HUES6 (cell line): ENCODE measurements around the gene SLC12A7.

Experiments used
- H3K27ac ChIP-seq: 2 replicates; pipeline ENCODE4 v1.7.0; 2013; ENCODE audit warnings: low read depth, mild to moderate bottlenecking, low read length, inconsistent platforms
- H3K27me3 ChIP-seq: 2 replicates; pipeline ENCODE4 v1.6.1; 2013; ENCODE audit warnings: low read length; ENCODE audit not compliant: control insufficient read depth, insufficient read depth
- H3K36me3 ChIP-seq: 2 replicates; pipeline ENCODE4 v1.6.1; 2013; ENCODE audit warnings: low read length; ENCODE audit not compliant: control insufficient read depth, insufficient read depth
- H3K4me1 ChIP-seq: 2 replicates; pipeline ENCODE4 v1.6.1; 2013; ENCODE audit warnings: low read length; ENCODE audit not compliant: control insufficient read depth, insufficient read depth
- H3K4me3 ChIP-seq: 2 replicates; pipeline ENCODE4 v1.5.1; 2013; ENCODE audit warnings: low read depth, low read length
- H3K9ac ChIP-seq: one replicate; pipeline ENCODE4 v1.6.1; 2013; ENCODE audit warnings: mild to moderate bottlenecking, low read length
- H3K9me3 ChIP-seq: 2 replicates; pipeline ENCODE4 v1.6.1; 2013; ENCODE audit warnings: low read depth, low read length; ENCODE audit not compliant: control insufficient read depth, insufficient read depth

Gene SLC12A7

GRCh38 chr5:1140171-1140817, 28.4 kb upstream of the SLC12A7 start:
- H3K9ac ChIP-seq, result no peak overlapping the region
- H3K27ac ChIP-seq, result no peak overlapping the region

GRCh38 chr5:1139331-1140170, 27.7 kb upstream of the SLC12A7 start:
- H3K27me3 ChIP-seq, result no peaks in the 10 kb centered on the region
- H3K36me3 ChIP-seq, result no peaks in the 10 kb centered on the region
- H3K4me3 ChIP-seq, result no peak overlapping the region
- H3K4me1 ChIP-seq, result peaks cover 4% of the 10 kb centered on the region
- no peaks in the 10 kb centered on the region for H3K9me3 ChIP-seq
- H3K9ac ChIP-seq, result no peak overlapping the region
- H3K27ac ChIP-seq, result no peak overlapping the region

More at GRCh38 chr5:1140171-1140817, 28.4 kb upstream of the SLC12A7 start:
- Histone ChIP-seq H3K4me3 (no peak overlapping the region), H3K36me3 (no peaks in the 10 kb centered on the region), H3K27me3 (no peaks in the 10 kb centered on the region), H3K4me1 (peaks cover 7% of the 10 kb centered on the region), H3K9me3 (no peaks in the 10 kb centered on the region)

- no peak overlapping the region for H3K9ac ChIP-seq
- no peaks in the 10 kb centered on the region for H3K36me3 ChIP-seq
- H3K4me1 ChIP-seq, result peaks cover 4% of the 10 kb centered on the region
- no peak overlapping the region for H3K27ac ChIP-seq
- no peak overlapping the region for H3K4me3 ChIP-seq
- no peaks in the 10 kb centered on the region for H3K27me3 ChIP-seq
- H3K9me3 ChIP-seq, result no peaks in the 10 kb centered on the region
Measured at GRCh38 chr5:1138445-1139245, 26.8 kb upstream of the SLC12A7 start.

DNA sequence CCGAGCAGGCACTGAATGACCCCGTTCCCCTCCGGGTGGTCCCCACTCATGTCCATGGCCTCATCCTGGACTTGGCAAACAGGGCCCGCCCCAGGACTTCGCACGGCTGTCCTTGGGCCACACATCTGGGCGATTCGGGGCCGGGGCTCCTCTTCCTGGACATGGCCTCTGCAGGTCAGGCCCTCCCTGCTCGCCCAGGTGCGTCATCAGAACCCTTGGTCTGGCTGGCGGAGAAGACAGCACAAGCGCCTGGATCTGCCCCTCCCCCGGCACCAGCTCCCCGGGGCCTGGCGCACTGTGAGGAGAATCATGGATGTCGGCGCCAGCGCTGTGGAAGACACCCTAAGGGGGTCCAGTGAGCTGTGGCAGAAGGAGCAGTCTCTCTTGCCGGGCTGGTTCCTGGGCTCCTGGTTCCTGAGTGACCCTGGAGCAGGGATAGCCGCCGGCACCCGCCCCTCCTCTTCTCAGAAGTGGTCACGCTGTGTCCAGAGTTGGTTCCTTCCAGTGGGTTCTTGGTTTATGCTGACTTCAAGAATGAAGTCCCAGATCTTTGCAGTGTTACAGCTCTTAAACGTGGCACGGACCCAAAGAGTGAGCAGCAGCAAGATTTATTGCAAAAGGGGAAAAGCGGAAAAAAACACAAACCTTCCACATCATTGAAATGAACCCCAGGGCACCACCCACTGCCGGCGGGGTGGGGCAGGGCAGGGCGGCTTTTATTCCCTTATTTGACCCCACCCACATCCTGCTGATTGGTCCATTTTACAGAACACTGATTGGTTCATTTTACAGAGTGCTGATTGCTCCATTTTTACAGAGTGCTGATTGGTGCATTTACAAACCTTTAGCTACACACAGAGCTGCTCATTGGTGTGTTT, 25.9 kb upstream of the SLC12A7 start:
- Histone ChIP-seq H3K27me3 (no peaks in the 10 kb centered on the region), H3K9me3 (no peaks in the 10 kb centered on the region), H3K4me1 (peaks cover 4% of the 10 kb centered on the region), H3K27ac (no peak overlapping the region), H3K36me3 (no peaks in the 10 kb centered on the region), H3K9ac (no peak overlapping the region), H3K4me3 (no peak overlapping the region)

- Histone ChIP-seq H3K4me3 (no peak overlapping the region), H3K9me3 (no peaks in the 10 kb centered on the region), H3K27me3 (no peaks in the 10 kb centered on the region), H3K9ac (no peak overlapping the region), H3K27ac (no peak overlapping the region), H3K36me3 (no peaks in the 10 kb centered on the region), H3K4me1 (peaks cover 4% of the 10 kb centered on the region)
Measured at GRCh38 chr5:1136814-1137213, 25.0 kb upstream of the SLC12A7 start.

- Histone ChIP-seq H3K36me3 (no peaks in the 10 kb centered on the region), H3K9ac (no peak overlapping the region), H3K9me3 (no peaks in the 10 kb centered on the region), H3K27me3 (no peaks in the 10 kb centered on the region), H3K4me3 (no peak overlapping the region), H3K27ac (no peak overlapping the region), H3K4me1 (no peaks in the 10 kb centered on the region; the same call in 1 of the 2 replicates)
Measured at GRCh38 chr5:1135696-1136525, 24.0 kb upstream of the SLC12A7 start.

DNA sequence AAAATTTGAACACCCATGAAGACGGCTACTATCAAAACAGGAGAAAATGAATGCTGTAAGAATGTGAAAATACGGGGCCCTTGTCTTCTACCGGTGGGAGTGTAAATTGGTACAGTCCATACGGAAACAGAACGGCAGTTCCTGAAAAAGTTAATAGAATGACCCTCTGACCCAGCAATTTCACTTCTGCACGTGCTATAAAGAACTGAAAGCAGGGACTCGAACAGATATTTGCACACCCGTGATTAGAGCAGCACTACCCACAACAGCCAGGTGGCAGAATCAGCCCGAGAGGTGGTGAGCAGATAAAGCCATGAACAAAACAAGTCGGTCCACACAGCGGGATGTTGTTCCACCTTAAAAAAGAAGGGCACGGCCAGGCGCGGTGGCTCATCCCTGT, 22.6 kb upstream of the SLC12A7 start:
- Histone ChIP-seq H3K27me3 (no peaks in the 10 kb centered on the region), H3K9ac (no peak overlapping the region), H3K27ac (no peak overlapping the region), H3K4me1 (no peaks in the 10 kb centered on the region; the same call in 1 of the 2 replicates), H3K36me3 (no peaks in the 10 kb centered on the region), H3K4me3 (no peak overlapping the region), H3K9me3 (no peaks in the 10 kb centered on the region)

GRCh38 chr5:1133510-1134201, 21.8 kb upstream of the SLC12A7 start:
- Histone ChIP-seq H3K4me3 (no peak overlapping the region), H3K9me3 (no peaks in the 10 kb centered on the region), H3K9ac (no peak overlapping the region), H3K27me3 (no peaks in the 10 kb centered on the region), H3K27ac (no peak overlapping the region), H3K36me3 (no peaks in the 10 kb centered on the region), H3K4me1 (no peaks in the 10 kb centered on the region; the same call in 1 of the 2 replicates)

DNA sequence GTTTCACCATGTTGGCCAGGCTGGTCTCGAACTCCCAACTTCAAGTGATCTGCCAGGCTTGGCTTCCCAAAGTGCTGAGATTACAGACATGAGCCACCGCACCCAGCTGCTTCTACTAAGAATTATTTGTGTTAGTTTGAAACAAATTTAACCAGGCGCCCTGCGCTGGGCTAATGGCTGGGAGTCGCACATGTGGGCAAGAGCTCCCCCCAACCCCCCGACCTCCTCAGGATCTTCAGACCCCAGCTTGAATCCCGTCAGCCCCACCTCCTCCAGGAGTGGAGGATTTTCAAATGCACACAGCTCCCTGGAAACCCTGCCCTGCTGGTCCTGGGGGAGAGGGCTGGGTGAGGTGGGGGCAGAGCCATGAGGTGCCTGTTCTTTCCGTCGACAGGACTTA, 21.2 kb upstream of the SLC12A7 start:
- H3K9me3 ChIP-seq, result no peaks in the 10 kb centered on the region
- H3K36me3 ChIP-seq, result no peaks in the 10 kb centered on the region
- H3K9ac ChIP-seq, result no peak overlapping the region
- H3K4me3 ChIP-seq, result no peak overlapping the region
- H3K27ac ChIP-seq, result no peak overlapping the region
- H3K4me1 ChIP-seq, result no peaks in the 10 kb centered on the region; the same call in 1 of the 2 replicates
- H3K27me3 ChIP-seq, result no peaks in the 10 kb centered on the region
